Fibroblast of mammary gland (primary cell): Measurements from ENCODE around the gene ABLIM3.

Source experiments
- DNase-seq: peaks from one replicate; pipeline ENCODE4 v3.0.0-alpha.2; 2010; ENCODE audit warnings: low read depth
- H3K4me3 ChIP-seq: 2 replicates; pipeline ENCODE4 v1.5.1; 2011; ENCODE audit warnings: low read depth, mild to moderate bottlenecking, low read length, moderate library complexity; ENCODE audit not compliant: control insufficient read depth
- CTCF ChIP-seq: conservative IDR thresholded peaks from 2 replicates; pipeline ENCODE4 v1.5.1; 2011; ENCODE audit warnings: low read depth, low read length, inconsistent platforms; ENCODE audit not compliant: control insufficient read depth, insufficient read depth

ABLIM3 gene

GRCh38 chr5:149153751-149154610 lies 12.7 kb downstream of the ABLIM3 start:
- no peak overlapping the region for H3K4me3 ChIP-seq
- no peak for TF ChIP-seq CTCF
- DNase-seq: peak; percentile 59

GRCh38 chr5:149154650-149155049 lies 13.4 kb downstream of the ABLIM3 start:
- H3K4me3 ChIP-seq: no peak overlapping the region
- TF ChIP-seq CTCF: no peak
- DNase-seq: no peak

GRCh38 chr5:149156435-149157083 lies 15.3 kb downstream of the ABLIM3 start:
- no peak for DNase-seq
- H3K4me3 ChIP-seq: no peak overlapping the region
- TF ChIP-seq CTCF: no peak

GRCh38 chr5:149157330-149157729 lies 16.0 kb downstream of the ABLIM3 start:
- H3K4me3 ChIP-seq: no peak overlapping the region
- DNase-seq: no peak
- no peak for TF ChIP-seq CTCF

- no peak overlapping the region for H3K4me3 ChIP-seq
- DNase-seq: no peak
- TF ChIP-seq CTCF: no peak
Measured at GRCh38 chr5:149160291-149160787, 19.0 kb downstream of the ABLIM3 start.

- no peak for DNase-seq
- no peak for TF ChIP-seq CTCF
Measured at GRCh38 chr5:149161026-149161687, 19.9 kb downstream of the ABLIM3 start.

More at GRCh38 chr5:149161026-149161687, 19.9 kb downstream of the ABLIM3 start:
- no peak overlapping the region for H3K4me3 ChIP-seq
